HK-2 (cell line): Measurements from ENCODE around the gene SMIM41.

Experiments
- DNase-seq: peaks from one replicate; pipeline ENCODE4 v3.0.0-alpha.2; 2018; ENCODE audit not compliant: unreplicated experiment

SMIM41 gene

GRCh38 chr12:52050758-52051541 is 28.6 kb upstream of the SMIM41 start, which contains the start of gene NR4A1:
TSS of gene NR4A1 (plus strand) at chr12:52051442. CDS start at chr12:52054329, 2,887 bp downstream.
- DNase-seq: peak; percentile 94

GRCh38 chr12:52052468-52053186 is 26.9 kb upstream of the SMIM41 start:
- DNase-seq: no peak

GRCh38 chr12:52053536-52054209 is 25.8 kb upstream of the SMIM41 start:
- no peak for DNase-seq

GRCh38 chr12:52054231-52054832 is 25.2 kb upstream of the SMIM41 start:
- DNase-seq: no peak

- no peak for DNase-seq
These were observed 24.4 kb upstream of the SMIM41 start for GRCh38 chr12:52054833-52055730.

- no peak for DNase-seq
These were observed 23.5 kb upstream of the SMIM41 start for GRCh38 chr12:52055731-52056711.

DNA sequence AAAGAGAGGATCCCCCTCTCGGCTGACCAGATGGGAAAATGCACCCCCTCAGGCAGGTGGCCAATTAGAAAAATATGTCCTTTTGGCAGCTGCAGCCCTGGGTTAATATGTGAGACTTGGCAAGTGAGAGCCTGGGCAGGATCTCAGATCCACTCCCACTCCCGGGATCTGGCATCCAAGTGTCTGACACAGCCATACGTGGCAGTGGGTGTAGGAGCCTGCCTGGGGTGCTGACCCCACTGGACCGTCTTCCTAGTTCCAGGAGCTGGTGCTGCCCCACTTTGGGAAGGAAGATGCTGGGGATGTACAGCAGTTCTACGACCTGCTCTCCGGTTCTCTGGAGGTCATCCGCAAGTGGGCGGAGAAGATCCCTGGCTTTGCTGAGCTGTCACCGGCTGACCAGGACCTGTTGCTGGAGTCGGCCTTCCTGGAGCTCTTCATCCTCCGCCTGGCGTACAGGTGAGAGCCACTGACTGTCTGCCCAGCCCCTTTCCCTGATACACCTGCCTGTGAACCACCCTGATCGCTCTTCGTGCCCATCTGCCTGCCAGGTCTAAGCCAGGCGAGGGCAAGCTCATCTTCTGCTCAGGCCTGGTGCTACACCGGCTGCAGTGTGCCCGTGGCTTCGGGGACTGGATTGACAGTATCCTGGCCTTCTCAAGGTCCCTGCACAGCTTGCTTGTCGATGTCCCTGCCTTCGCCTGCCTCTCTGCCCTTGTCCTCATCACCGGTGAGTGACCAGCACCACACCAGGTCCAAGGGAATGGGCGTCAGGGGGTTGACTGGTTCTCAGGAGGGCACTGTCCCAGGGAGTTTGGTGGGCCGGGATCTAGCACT is 22.5 kb upstream of the SMIM41 start:
- DNase-seq: no peak

DNA sequence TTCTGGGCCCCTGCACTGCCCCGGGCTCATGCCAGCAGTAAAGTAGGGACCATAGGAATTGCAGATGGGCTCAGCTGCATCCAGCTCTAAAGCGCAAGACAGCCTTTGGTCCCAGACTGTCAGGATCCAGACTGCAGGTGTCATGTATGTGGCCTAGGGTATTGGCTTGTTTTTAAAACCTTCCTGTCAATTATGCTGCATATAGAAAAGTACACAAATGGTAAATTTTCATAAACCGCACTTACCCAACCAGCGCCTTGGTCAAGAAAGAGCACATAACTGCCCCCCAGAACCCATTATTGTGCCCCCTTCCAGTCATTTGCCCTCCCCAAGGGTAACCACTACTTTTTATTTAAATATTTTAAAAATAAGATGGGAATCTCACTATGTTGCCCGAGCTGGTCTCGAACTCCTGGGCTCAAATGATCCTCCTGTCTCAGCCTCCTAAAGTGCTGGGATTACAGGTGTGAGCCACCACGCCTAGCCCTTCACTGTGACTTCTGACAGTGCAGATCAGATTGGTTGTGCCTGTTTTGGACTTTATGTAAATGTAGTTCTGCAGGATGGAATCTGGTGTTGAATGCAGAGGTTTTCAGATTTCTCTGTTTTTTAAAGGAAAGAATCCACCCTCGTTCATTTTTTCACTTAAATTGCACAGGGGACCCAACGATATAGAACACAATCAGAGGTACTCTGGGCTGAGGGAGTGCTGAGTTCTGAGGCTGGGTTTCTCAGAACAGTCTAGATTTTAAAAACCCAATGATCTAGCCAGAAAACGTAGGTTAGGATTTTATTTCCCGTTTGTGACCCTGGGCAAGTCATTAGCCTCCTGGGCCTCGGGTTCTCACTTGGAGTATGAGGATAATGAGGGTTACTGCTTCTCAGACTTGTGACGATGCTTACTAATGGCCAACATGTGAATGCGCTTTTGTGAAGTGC is 21.6 kb upstream of the SMIM41 start:
- no peak for DNase-seq

- DNase-seq: no peak
These were observed 20.7 kb upstream of the SMIM41 start for GRCh38 chr12:52058631-52059361.

DNA sequence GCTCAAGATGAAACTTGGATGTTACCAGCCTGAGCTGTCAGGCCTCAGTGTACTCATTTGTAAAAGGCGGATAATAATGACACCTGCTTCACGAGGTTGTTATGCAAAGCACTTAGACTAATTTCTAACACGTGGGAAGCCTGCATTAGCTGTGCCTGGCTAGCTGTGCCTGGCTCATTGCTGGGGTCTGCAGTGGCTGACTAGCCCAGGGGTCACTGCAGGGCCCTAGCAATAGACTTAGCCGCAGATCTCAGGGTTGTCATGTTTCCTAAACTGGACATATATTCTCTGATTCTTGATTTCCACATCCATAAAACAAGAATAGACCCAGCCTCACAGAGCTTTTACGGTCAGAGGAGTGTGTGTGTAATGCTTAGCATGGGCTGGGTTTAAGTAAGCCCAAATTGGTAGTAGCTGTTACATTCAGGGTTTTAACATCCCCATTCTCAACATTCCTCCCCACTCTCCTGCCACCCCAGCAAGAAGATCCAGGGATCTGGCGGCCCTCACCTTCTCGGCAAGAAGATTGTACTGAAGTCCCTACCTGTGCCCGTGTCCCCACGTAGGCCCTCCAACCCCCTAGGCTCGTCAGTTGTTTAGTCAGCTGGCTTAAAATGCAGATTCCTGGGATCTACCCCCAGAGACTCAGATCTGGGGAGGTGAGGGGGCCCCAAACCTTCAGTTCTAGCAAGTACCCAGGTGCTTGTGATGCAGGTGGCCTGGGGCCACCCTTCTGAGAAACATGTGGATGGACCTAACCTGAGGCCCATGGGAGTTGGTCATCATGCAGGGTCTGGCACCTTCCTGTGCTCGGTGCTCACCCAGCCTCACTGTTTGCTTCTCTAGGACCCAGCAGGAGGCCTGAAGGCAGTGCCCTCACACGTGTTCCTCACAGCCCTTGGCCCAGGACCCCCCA is 19.7 kb upstream of the SMIM41 start:
- no peak for DNase-seq

DNA sequence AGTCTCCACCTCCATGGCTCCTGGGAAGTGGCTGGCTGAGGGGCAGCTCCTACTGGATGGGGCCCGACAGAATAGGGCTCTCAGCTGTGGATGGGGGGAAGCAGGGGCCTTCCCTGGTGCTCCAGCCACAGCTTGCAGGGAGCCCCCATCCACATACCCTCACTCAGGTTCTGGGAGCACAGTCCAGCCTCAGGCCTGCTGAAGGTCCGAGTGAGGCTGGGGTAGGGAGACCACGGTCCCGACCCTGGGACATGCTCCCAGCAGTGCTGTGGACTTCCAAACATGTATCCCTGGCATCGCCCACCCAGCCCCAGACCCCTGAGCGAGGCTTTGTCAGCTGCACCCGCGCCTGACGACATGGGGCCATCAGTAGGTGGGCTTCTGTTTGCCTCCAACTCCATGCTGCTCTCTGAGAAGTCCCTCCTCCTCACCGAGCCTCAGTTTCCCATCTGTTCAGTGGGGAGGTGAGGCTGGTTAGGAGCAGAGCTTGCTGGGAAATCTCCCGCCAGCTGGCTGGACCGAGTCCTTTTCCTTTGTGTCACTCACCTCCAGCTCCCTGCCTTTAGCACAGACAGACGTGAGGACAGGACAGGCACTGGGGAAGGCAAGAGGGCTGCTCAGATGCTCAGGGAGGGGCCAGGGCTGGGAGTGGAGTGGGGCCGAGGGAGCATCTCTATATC is 18.9 kb upstream of the SMIM41 start:
- no peak for DNase-seq

DNA sequence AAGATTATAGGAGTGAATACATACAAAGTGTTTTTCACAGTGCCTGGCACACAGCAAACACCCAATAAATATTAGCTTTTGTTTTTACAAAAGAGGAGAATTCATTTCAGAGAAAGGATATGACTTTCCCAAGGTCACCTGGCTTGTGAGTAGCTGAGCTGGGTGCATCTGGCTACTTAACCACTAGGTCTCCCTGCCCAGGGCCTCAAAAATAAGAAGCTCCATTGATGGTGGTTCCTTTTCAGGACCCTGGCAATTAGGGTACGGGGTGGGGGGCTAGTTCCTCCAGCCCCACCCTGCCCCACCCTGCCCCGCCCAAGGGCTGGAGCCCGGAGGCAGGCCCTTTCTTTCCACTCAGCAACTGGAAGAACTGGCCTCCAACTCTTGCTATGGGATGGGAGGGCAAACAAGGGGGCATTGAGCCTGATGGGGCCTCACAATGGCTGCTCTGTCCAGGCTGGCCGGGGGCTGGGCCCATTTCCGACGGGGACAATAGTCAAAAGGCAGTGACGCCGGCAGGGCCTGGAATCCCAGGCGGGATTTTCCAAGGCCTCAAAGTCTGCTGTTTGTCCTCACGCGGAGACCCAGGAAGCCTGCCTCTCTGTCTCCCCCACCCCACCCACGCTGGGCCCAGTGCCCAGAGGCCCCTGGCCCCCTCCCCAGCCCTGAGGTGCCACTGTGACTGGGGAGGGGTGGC is 17.9 kb upstream of the SMIM41 start:
- DNase-seq: no peak

DNA sequence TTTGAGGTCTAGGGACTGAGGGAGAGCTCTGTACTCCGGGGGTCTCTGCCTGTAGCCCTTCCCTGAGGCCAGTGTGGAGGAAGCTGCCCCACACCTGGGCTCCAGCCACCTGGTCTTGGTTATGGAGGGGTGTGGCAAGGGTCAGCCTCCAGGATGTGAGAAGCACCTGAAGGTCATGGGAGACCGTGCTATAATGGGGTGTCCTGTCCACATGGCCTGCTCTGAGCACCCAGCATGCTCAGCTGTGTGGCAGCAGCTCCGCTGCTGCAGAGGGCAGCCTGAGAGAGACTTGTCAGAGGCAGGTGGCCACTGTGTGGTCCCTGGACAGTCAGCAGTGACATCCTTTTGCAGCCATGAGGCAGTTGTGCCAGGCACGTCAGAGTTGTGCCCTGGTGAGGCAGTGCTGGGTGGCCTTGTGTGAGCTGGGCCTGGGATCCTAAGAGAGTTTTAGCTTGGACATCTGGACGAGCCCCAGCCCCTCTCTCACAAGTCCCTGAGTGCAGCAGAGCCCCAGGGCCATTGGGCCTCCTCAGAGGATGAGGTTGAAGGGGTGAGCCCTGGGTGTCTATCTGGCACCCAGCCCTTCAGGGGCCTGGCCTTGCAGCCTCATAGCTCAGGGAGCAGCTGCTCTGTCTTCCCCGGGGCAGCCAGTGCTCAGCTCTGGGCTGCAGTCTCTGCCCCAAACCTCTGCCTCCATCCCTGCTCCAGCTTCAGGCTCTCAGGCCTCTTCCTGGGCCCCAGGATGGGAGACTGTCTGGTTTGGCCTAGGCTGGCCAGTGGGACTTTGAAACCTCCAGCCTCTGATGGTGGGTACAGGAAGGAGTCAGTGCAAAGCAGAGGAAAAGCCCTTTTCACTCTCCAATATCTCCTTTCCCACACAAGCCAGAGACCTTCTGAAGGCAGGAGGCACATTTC is 17.1 kb upstream of the SMIM41 start:
- no peak for DNase-seq
